Stimulated activated CD4-positive, alpha-beta T cell treated with anti-CD3 and anti-CD28 coated beads, Interleukin-15, amount 100 ng/mL, for 48 hours (primary cell): ENCODE measurements around the gene TUBGCP3.
"Not testable (repeated sequence)": the region's sequence is repeated elsewhere in the genome, so short reads cannot be mapped to it uniquely, and the experiment has no call there.

Source experiments
- DNase-seq, 2 donors: peaks; one replicate each; pipeline ENCODE4 v3.0.0-alpha.2; 2020; ENCODE audit warnings: low read depth in 2 of 2

Gene TUBGCP3

DNA sequence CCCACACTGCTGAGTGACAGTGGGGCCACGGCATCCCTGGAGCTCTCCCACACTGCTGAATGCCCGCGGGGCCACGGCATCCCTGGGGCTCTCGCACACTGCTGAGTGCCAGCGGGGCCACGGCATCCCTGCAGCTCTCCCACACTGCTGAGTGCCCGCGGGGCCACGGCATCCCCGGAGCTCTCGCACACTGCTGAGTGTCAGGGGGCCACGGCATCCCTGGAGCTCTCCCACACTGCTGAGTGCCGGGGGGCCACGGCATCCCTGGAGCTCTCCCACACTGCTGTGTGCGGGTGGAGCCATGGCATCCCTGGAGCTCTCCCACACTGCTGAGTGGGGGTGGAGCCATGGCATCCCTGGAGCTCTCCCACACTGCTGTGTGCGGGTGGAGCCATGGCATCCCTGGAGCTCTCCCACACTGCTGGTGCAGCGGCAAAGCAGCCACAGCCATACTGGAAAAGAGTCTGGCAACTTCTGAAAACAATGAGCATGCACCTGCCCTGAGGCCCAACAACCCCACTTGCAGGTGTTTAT is 8.6 kb downstream of the TUBGCP3 start:
- DNase-seq, result no peak

GRCh38 chr13:112576768-112577167 is 11.2 kb downstream of the TUBGCP3 start:
- DNase-seq, result no peak

- no peak for DNase-seq
These were observed 11.8 kb downstream of the TUBGCP3 start for GRCh38 chr13:112576191-112576590.

GRCh38 chr13:112575675-112576074 is 12.3 kb downstream of the TUBGCP3 start:
- DNase-seq, result no peak

- no peak for DNase-seq
These were observed 12.9 kb downstream of the TUBGCP3 start for GRCh38 chr13:112574834-112575613.

DNA sequence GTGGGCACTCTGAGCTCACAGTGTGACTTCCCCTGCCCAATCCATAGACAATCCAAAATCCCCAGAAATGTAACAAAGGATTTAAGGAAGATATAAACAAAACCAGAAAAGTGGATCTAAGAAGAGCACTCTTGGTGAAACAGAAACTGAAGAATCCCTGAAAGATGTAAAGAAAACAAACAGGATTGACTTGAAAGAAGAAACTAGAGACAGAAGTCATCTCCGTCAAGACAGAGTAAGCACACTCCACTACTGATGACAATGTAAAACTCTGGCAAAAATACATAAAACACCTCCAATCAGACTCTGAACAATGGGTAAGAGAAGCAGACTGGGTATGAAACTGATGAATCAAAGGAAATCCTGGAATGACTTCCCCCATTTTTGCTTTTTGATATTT is 13.5 kb downstream of the TUBGCP3 start:
- no peak for DNase-seq

DNA sequence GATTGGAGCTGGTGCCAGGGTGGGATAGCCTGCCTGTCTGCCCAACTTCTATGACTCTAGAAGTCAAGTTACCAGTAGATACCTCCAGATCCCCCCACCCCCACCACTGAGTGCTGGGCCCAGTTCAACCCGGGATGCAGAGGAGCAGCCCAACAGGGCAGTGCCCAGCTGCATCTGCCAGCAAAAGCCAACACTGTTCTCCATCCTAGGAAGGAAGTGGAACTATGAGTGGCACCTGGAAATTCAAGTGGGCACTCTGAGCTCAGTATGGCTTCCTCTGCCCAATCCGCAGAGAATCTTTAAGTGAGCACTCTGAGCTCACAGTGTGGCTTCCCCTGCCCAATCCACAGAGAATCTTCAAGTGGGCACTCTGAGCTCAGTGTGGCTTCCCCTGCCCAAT is 14.2 kb downstream of the TUBGCP3 start:
- DNase-seq, result no peak

DNA sequence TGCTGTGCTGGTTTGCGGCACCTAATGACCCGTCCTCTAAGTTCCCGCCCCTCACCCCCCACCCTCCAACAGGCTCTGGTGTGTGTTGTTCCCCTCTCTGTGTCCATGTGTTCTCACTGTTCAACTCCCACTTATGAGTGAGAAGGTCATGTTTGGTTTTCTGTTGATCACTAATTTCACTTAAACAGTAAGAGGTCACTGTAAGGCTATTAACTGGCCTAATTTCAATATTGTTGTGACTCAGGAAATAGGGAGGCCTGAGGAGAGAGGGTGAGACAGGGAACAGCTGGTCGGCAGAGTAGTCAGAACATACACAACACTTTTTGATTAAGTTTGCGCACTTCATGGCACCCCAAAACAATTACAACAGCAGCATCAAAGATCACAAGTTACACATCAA is 15.6 kb downstream of the TUBGCP3 start:
- DNase-seq, result no peak

DNA sequence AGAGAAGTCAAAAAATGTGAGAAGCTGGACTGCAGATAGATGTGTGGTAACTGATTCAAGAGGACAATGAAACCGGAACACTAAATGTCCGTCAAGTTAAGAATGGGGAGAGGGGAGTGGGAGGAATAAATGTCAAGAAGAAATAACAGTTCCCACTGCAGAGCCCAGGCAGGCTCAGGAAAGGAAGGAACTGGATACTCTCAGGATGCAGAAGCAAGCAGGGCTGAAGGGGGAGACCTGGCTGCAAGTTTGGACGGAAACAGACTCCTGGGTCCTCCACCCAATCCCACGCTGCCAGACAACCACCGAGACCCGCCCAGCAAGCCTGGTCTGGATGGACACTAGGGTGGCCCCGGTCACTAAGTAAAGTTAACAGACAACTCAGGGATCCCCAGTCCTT is 18.1 kb downstream of the TUBGCP3 start:
- no peak for DNase-seq

DNA sequence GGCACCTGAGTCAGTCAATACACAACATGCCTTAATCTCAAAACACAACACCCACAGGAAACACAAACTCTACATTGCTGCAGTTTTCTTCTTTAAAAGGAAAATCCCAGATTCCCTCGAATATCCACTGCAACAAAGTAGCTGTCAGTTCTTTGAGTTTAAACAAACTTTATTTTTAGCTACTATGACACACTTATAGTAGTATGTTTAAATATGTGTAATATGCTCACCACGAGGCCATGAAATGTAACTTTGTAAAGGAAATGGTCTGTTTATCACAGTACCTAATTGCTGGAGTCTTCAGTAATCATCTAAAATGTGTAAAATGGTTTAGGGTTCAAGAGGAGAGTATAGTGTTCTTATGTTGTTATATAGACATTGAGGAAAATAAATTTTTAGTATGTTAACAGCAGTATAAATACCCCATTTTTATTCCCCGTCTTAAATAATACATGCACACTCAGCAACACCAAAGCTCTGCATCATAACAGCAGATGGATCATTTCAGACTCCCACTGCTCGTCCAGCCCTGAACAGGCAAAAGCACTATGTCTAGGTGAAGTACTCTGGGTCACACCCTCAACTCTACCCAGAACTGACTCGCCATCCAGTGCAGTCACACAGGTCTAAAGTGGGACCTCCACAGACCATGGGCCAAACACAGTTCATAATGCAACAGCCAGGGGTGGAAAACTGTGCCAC is 20.6 kb downstream of the TUBGCP3 start:
- DNase-seq, result no peak

- no peak for DNase-seq
These were observed 25.1 kb downstream of the TUBGCP3 start for GRCh38 chr13:112562786-112563383.

- DNase-seq, result no peak
These were observed 25.7 kb downstream of the TUBGCP3 start for GRCh38 chr13:112562254-112562653.

GRCh38 chr13:112561478-112561877 is 26.5 kb downstream of the TUBGCP3 start:
- DNase-seq, result no peak

- no peak for DNase-seq
These were observed 29.1 kb downstream of the TUBGCP3 start for GRCh38 chr13:112558696-112559418.

- DNase-seq, result no peak
These were observed 31.4 kb downstream of the TUBGCP3 start for GRCh38 chr13:112556600-112556999.

DNA sequence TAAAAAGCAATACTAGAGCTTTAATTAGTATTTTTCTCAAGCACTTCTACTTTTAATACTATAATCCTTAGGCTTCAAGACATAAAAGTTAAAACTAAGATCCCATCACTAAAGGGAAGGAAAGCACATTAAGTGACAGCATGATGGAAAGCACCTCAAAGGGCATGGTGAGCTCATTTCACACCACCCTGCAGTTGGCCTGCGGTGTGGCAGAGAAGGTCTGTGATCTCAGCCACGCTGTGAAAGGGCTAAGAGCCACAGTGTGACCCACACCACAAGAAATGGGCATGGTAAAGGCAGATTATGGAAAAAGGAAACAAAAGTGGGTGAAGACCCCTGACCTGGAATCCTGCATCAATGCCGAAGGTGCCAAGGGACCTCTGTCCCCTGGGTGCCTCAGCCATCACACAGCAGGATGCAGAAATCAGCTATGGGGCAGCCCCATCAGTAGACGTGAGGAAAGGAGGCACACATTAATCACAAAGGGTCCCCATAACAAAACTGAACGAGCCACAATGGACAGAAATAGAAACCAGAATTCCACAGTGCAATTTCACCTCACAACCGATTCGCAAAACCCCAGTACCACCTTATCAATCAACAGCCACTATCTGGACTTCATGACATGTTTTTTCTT is 33.6 kb downstream of the TUBGCP3 start:
- no peak for DNase-seq

GRCh38 chr13:112548975-112549374 is 39.0 kb downstream of the TUBGCP3 start:
- not testable (repeated sequence) for DNase-seq

- no peak for DNase-seq
These were observed 42.1 kb downstream of the TUBGCP3 start for GRCh38 chr13:112545856-112546255.

- no peak for DNase-seq
These were observed 54.9 kb downstream of the TUBGCP3 start for GRCh38 chr13:112532837-112533745.

DNA sequence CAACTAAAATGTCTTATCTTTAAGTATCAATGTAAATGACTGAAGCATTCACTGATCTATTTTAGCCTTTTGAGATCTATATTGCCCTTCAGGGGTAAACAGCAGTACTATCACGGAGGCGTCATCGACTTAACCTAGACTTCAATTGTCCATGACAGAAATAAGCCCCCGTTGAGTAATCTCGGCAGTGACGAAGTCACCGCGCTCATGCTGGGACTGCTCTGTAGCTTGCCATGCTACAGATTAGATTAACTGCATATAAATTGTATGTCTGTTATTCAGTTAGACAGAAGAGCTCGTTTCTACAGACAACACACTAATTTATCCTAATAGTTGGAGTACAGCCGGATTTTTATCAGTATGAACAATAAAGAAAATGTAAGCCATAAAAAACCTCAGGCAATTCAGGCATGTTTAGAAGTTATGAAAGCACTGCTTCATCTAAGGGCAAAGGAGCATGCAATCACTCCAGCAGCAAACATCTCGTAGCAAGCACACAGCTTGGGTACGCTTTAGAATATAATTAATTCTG is 56.6 kb downstream of the TUBGCP3 start:
- DNase-seq, result no peak
